SH-SY5Y (cell line): ENCODE measurements around the gene NR1H2.

ENCODE experiments used
- GATA2 ChIP-seq: IDR thresholded peaks from 2 replicates; pipeline ENCODE4 v1.6.1; 2011; ENCODE audit warnings: mild to moderate bottlenecking, low read depth, low read length
- GATA3 ChIP-seq: IDR thresholded peaks from 2 replicates; pipeline ENCODE4 v1.6.1; 2011; ENCODE audit warnings: low read depth, mild to moderate bottlenecking, low read length, moderate library complexity

DNA sequence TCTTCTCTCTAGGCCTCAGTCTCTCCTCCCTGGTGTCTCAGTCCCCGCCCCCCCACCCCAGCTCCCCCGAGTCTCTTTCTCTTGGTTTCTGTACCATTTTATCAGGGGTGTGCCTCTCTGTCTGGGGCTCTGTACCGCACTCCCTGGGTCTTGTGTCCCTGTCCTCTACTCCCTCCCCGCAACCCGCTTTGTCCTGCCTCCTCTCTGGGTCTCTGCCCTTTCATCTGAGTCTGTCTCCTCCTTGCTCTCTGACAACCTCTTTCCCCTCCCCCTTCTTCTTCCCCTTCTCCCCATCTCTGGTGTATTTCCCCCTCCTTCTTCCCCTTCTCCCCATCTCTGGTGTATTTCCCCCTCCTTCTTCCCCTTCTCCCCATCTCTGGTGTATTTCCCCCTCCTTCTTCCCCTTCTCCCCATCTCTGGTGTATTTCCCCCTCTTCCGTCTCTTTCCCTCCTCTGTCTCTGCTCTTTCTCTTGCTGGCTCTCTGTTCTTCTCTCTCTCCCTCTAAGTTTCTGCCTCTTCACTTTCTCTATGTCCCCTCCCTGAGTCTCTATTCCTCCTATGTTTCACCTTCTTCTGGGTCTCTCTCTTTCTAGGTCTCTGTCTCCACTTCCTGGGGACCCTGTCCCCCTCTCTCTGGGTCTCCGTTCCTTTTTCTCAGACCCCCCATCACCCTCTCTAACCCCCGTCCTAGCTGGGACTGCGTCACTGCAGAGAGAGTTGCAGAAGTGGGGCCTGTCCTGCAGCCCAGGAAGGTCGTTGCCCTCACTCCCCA, 44.9 kb upstream of the NR1H2 start:
- no peak for TF ChIP-seq GATA2
- no peak for TF ChIP-seq GATA3
